HepG2 (cell line): ENCODE measurements around the gene C5orf58.

Source experiments
- CTCF ChIP-seq: sonication (generic); formaldehyde crosslinking; IDR thresholded peaks from 2 replicates; pipeline ENCODE4 v1.5.0; 2020; ENCODE audit warnings: mild to moderate bottlenecking, missing genetic modification reagents, moderate library complexity
- ELK4 ChIP-seq: sonication (generic); formaldehyde crosslinking; IDR thresholded peaks from 2 replicates; pipeline ENCODE4 v1.9.0; 2021; ENCODE audit warnings: missing genetic modification reagents, borderline replicate concordance
- ESRRA ChIP-seq: sonication (generic); formaldehyde crosslinking; IDR thresholded peaks from 2 replicates; pipeline ENCODE4 v1.5.1; 2020; ENCODE audit warnings: mild to moderate bottlenecking, low read depth, missing genetic modification reagents
- MXI1 ChIP-seq: IDR thresholded peaks from 3 replicates; pipeline ENCODE4 v1.6.1; 2012; ENCODE audit warnings: low read depth, low read length, inconsistent platforms, borderline replicate concordance
- SMC3 ChIP-seq: IDR thresholded peaks from 2 replicates; pipeline ENCODE4 v1.6.1; 2011; ENCODE audit warnings: low read length, improper control_type of control experiment
- ZNF432 ChIP-seq: sonication (generic); formaldehyde crosslinking; IDR thresholded peaks from 2 replicates; pipeline ENCODE4 v1.5.0; 2020; ENCODE audit warnings: missing genetic modification reagents, mild to moderate bottlenecking, borderline replicate concordance
- ZSCAN31 ChIP-seq: sonication (generic); formaldehyde crosslinking; IDR thresholded peaks from 2 replicates; pipeline ENCODE4 v1.5.0; 2020; ENCODE audit warnings: low read depth, mild to moderate bottlenecking, missing genetic modification reagents

GRCh38 chr5:170280011-170280493 lies 47.3 kb downstream of the C5orf58 start:
- no peak for TF ChIP-seq ZNF432 (CRISPR knock-in tag)
- no peak for TF ChIP-seq MXI1
- no peak for TF ChIP-seq CTCF
- TF ChIP-seq ESRRA, result no peak
- no peak for TF ChIP-seq ELK4 (CRISPR knock-in tag)
- TF ChIP-seq SMC3, result no peak
- TF ChIP-seq ZSCAN31 (CRISPR knock-in tag), result no peak
